LoVo (cell line): ENCODE results near the gene CAMK1G.

Experiments used
- DNase-seq: peaks from one replicate; pipeline ENCODE4 v3.0.0-alpha.2; 2016; ENCODE audit warnings: low spot score

CAMK1G gene

DNA sequence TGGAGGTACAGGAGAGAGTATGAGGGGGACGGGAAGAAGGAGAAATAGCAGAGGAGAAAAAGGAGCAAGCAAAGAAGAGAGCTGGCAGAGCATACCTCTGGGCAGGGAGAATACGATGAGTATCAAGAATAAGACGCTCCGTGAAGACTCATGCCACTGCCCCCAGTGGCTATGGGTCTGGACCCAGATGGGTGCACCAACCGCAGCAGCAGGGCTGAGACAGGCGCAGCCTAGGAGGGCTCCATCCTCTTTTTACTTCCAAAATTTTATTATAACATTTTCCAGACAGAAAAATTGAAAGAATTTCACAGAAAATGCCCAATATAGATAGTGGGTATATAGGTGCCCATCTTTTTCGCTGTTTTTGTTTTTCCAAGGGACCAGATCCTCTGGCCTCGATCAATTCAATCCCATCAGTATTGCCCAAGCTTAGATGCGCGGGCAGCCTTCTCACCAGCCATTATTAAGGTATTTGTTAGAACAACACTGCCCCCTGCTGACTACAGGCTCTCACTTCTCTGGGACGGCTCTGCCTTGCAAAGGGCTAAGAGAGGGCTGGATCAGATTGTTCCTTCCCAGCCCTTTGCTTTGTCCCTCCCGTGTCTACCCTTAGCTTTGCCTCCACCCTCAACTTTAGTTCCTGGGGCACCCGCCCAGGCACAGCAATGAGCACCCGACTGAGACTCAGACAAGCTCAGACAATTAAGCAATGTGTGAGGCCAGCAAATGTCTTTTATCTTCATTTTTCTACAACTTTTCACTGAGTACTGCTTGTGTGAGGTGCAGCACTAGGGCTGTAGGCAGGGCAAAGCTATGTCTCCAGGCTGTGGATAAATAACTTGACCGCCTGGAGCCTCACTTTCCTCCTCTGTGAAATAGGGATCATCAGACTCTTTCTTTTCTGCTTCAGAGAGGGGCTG lies 17.5 kb upstream of the CAMK1G start:
- peak; percentile 70 for DNase-seq

DNA sequence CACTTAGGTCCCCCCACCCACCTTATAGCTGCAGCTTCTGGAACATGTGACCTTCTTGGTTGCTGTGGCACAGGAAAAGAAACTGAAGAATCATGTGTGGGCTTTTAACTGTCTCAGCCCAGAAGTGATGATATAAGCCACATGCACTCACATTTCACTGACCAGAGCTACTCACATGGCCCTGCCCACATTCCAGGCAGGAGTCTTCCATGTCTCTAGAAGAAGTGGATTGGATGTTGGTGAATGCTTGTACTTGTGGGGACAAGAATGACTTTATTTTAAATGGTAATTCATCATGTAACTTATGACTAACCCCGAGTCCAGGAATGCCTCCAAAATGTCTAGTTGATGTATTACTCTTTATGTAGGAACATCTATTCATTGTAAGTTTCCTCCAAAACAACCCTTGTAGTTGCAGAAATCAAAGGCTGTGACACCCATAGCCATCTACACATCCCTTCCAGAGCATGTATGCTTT lies 15.8 kb upstream of the CAMK1G start:
- no peak for DNase-seq

GRCh38 chr1:209569455-209570207 lies 13.9 kb upstream of the CAMK1G start:
- peak; percentile 73 for DNase-seq

DNA sequence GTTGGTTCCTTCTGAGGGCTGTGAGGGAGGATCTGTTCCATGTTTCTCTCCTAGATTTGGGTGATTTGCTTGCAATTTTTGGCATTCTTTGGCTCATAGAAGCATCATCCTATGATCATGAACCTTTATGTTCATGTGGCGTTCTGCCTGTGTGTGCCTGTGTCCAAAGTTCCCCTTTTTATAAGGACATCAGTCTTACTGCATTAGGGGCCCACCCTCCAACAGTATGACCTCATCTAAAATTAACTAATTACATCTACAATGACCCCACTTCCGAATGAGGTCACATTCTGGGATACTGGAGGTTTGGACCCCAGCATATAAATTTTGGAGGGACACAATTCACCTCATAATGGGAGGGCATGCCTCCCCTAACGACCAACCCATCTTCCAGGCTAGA lies 12.8 kb upstream of the CAMK1G start:
- DNase-seq, result no peak

DNA sequence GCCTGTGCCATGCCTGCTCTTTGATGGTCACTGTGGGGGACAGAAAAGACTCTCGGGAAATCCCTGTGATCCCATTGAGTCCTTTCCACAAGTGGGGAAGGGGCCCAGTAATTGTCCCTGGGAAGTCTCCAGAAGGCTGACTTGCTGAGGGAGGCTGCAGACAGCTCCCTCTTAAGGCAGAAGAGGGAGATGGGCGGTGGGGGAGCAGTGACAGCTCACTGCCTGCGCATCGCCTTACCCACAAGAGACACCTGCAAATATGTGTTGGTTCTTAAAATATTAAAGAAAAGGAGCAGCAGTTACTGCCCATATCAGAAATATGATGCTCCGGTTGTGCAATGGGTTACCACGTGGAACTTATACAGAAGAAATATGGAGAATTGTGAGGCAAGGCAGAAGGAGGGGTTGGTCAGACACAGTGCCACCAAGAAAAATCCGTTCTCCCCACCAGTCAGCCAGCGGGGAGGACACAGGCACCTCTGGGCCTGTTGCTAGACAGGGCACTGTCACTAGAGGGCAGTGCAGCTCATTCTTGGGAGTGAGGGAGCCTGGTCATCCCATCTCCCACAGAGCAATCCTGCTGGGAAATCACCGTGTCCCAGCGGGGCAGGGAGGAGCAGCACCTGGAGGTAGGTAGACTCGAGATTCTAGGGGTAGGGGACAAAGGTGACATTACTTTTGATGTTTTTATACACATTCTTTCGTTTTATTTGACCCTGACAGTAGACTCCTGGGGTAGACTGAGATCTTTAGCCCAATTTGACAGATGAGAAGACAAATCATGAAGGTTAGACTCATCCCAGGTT lies 6.9 kb upstream of the CAMK1G start:
- peak; percentile 71 for DNase-seq

GRCh38 chr1:209577346-209577745 lies 6.2 kb upstream of the CAMK1G start:
- DNase-seq, result no peak

DNA sequence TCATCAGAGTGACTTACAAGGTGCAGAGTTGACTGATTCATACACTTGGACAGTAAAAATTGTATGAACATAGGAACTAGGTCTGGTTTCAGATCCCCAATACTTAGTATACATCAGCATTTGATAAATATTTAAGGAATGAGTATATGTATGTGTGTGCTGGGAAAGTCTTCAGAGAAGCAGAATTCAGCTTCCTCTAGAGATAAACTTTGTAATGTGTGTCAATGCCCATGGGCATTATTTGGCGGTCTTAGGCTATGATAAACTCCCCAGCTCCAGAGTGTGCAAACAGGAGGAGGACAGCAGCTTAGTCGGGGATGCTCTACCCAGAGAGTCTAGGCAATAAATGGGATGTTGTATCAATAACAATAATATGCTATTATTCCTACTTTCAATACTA lies 2.9 kb upstream of the CAMK1G start:
- DNase-seq, result no peak

- DNase-seq, result no peak
These were observed 738 bp downstream of the CAMK1G start for GRCh38 chr1:209584231-209584672.

GRCh38 chr1:209585197-209585596 lies 1.7 kb downstream of the CAMK1G start:
- no peak for DNase-seq

GRCh38 chr1:209585672-209586071 lies 2.2 kb downstream of the CAMK1G start:
- DNase-seq, result no peak

DNA sequence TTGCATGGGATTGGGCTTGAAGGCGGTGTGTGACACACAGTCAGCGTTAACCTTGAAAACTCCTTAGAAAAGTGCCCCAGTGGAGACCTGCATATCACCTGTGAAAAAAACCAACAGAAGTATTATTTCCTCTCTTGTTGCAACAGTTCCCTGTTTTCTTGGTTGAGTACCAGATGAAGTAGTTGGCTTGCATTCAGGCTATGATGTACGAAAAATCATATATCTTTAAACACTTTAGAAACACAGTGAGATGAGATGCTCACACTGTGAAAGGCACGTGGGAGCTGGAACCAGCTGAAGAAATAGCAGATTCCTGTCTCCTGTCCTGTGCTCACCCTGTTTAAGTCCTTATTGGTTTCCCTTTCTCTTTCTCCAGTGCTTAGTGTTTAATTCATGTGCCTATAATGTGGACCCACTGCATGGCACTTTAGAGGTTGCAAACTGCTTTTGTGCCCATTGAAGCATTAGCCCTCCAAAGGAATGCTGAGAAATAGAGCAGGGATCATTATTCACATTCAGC lies 2.8 kb downstream of the CAMK1G start:
- no peak for DNase-seq

DNA sequence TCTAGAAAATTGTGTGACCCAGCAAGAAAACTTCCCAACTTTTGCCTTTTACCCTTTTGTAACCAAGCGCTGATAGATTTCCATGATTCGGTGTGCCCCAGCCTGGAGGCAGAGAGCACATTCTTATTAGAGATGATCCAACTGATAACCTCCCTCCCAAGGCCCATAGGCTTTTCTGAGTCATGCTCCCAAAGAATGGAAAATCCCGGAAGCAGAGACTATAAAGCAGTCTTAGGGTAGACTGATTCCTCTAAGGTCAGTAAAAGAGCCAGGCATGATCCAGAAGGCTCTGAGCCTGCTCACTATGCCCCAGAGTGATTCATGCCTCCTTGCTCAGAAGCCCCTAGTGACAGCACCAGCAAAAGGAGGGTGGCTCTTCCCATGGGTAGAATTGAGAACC lies 4.3 kb downstream of the CAMK1G start:
- peak; percentile 13 for DNase-seq

- DNase-seq, result no peak
These were observed 5.9 kb downstream of the CAMK1G start for GRCh38 chr1:209589440-209589839.

- no peak for DNase-seq
These were observed 6.3 kb downstream of the CAMK1G start for GRCh38 chr1:209589863-209590262.

DNA sequence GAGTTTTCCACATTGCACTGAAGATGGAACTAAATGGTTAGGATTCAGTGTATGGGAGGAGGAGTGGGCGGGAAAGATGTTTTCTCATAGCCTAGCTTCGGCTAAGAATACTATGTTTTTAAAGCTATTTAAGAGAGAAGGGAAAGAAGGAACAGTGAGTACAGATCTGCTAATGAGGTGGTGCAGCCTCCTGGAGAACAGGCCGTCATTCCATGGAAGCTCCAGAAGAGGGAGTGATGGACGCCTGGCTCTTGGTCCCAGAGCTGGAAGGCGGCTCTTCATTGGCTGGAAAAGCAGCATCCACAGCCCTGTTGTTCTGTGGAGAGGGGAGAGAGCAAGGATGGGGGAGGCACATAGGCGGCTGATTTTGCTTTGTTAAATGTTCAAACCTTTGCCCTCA lies 6.9 kb downstream of the CAMK1G start:
- DNase-seq, result no peak

DNA sequence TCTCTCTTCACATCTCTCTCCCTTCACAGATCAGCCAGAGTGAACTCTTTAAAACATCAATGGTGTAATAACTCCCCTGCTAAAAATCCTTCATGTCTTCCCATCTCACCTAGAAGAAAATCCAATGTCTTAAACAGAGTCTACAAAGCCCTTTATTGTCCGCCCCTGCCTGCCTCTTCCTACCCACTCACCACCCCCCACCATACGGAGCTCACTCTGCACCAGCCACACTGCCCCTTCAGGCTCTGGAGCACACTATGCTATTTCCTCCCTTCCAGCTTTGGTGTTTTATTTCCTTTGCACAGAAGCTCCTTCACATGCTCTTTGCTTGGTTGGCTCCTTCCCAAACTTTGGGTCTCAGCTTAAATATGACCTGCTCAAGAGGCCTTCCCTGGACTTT lies 10.2 kb downstream of the CAMK1G start:
- no peak for DNase-seq

DNA sequence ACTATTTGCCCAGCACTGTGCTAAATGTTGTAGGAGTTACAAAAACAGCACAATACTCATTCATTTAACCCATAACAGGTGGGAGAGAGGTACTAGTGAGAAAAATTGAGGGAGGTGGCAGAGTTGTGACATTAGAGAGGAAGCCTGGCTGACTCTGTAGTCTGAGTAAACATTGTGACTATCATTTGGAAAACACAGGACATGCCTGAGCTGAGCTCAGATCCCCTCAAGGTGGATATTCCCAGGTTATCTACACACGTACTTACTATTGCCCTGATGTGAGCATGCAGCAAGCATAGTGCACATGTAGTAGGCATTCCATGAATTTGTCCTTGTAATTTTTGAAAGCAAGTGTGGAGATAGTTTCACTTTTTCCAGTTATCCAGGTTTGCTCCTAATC lies 10.9 kb downstream of the CAMK1G start:
- DNase-seq, result no peak

GRCh38 chr1:209595028-209595427 lies 11.5 kb downstream of the CAMK1G start:
- DNase-seq, result no peak

- no peak for DNase-seq
These were observed 12.2 kb downstream of the CAMK1G start for GRCh38 chr1:209595599-209596285.

- no peak for DNase-seq
These were observed 14.0 kb downstream of the CAMK1G start for GRCh38 chr1:209597499-209597898.

- DNase-seq, result no peak
These were observed 14.7 kb downstream of the CAMK1G start for GRCh38 chr1:209598227-209598626.
